Colonic mucosa (tissue), 4 donors: ENCODE measurements around the gene ARHGAP10. TPM values are rescaled to one million over a fixed set of nuclear protein-coding genes. Genes with fewer than 3 reads are reported as not detected.
"Not testable (repeated sequence)": the region's sequence is repeated elsewhere in the genome, so short reads cannot be mapped to it uniquely, and the experiment has no call there.

ENCODE experiments used
- DNase-seq: peaks from one replicate; pipeline ENCODE4 v3.0.0-alpha.2; 2020
- H3K27ac ChIP-seq: fragments of 200-600 bp; one replicate; pipeline ENCODE4 v1.8.0; 2021
- H3K27me3 ChIP-seq: fragments of 200-600 bp; one replicate; pipeline ENCODE4 v1.8.0; 2021
- H3K36me3 ChIP-seq: fragments of 200-600 bp; one replicate; pipeline ENCODE4 v1.8.0; 2021
- H3K4me1 ChIP-seq: fragments of 200-600 bp; one replicate; pipeline ENCODE4 v1.8.0; 2021; ENCODE audit warnings: mild to moderate bottlenecking
- H3K4me3 ChIP-seq: fragments of 200-600 bp; one replicate; pipeline ENCODE4 v1.8.0; 2021
- H3K9ac ChIP-seq, 2 donors: one replicate each; pipeline ENCODE4 v1.7.0; 2013; ENCODE audit warnings: control low read depth in 2 of 2, low read depth in 2 of 2, low read length in 2 of 2
- H3K9me3 ChIP-seq: fragments of 200-600 bp; one replicate; pipeline ENCODE4 v1.8.0; 2021
- CTCF ChIP-seq: fragments of 200-600 bp; IDR thresholded peaks from one replicate; pipeline ENCODE4 v1.8.0; 2022; ENCODE audit warnings: antibody characterized with exemption, mild to moderate bottlenecking
- intact Hi-C: fragments of 100-400 bp; cut with DNase I; formaldehyde crosslinking; loops from one replicate; pipeline ENCODE4 v1.14.1; 2022
- total RNA-seq, 2 donors: library from RNA; stranded (reverse); fragmentation: NEBNext Ultra II Directional in 1 of 2; extraction: Animal tissue kit (Norgen Biotek cat#: 25700) in 1 of 2; gene quantifications; one replicate each; pipeline ENCODE4 v1.2.1, GENCODE V29; 2021
- donor health status: healthy.
- donor health status: DM: no; HTN: no; CAD: no.
- donor health status: DM: no; HTN: no; CAD: no.

The ARHGAP10 gene
- total RNA-seq, 2 donors from 2014 or later = 4.4 to 7.1 TPM

GRCh38 chr4:147794787-147795413 is 63.0 kb downstream of the ARHGAP10 start:
- no peak overlapping the region for H3K4me3 ChIP-seq
- no peak for TF ChIP-seq CTCF
- H3K9ac ChIP-seq = no peak overlapping the region
- no peak overlapping the region for H3K27ac ChIP-seq
- no peaks in the 10 kb centered on the region for H3K4me1 ChIP-seq
- no peaks in the 10 kb centered on the region for H3K9me3 ChIP-seq
- intact Hi-C loops = no loop called here
- H3K27me3 ChIP-seq = no peaks in the 10 kb centered on the region
- DNase-seq = no peak
- H3K36me3 ChIP-seq = no peaks in the 10 kb centered on the region

GRCh38 chr4:147799057-147799456 is 67.2 kb downstream of the ARHGAP10 start:
- H3K27me3 ChIP-seq, H3K4me1 ChIP-seq, DNase-seq, H3K27ac ChIP-seq, H3K9ac ChIP-seq, H3K9me3 ChIP-seq, H3K4me3 ChIP-seq, intact Hi-C loops, H3K36me3 ChIP-seq: not testable (repeated sequence)

GRCh38 chr4:147799986-147800555 is 68.2 kb downstream of the ARHGAP10 start:
- Histone ChIP-seq H3K27ac (no peak overlapping the region), H3K27me3 (no peaks in the 10 kb centered on the region), H3K4me1 (no peaks in the 10 kb centered on the region), H3K36me3 (no peaks in the 10 kb centered on the region), H3K4me3 (no peak overlapping the region), H3K9ac (no peak overlapping the region), H3K9me3 (no peaks in the 10 kb centered on the region)
- no peak for DNase-seq
- TF ChIP-seq CTCF = no peak
- intact Hi-C loops = no loop called here

- DNase-seq = no peak
- TF ChIP-seq CTCF = no peak
- Histone ChIP-seq H3K27ac (no peak overlapping the region), H3K9me3 (no peaks in the 10 kb centered on the region), H3K36me3 (no peaks in the 10 kb centered on the region), H3K9ac (no peak overlapping the region), H3K27me3 (no peaks in the 10 kb centered on the region), H3K4me3 (no peak overlapping the region), H3K4me1 (no peaks in the 10 kb centered on the region)
- intact Hi-C loops = no loop called here
Observed at GRCh38 chr4:147801820-147802219, 69.9 kb downstream of the ARHGAP10 start.

- Histone ChIP-seq H3K27ac (no peak overlapping the region), H3K4me3 (no peak overlapping the region), H3K4me1 (no peaks in the 10 kb centered on the region), H3K9ac (no peak overlapping the region), H3K9me3 (no peaks in the 10 kb centered on the region), H3K36me3 (no peaks in the 10 kb centered on the region), H3K27me3 (no peaks in the 10 kb centered on the region)
- intact Hi-C loops = no loop called here
- DNase-seq = no peak
- TF ChIP-seq CTCF = no peak
Observed at GRCh38 chr4:147802346-147802745, 70.5 kb downstream of the ARHGAP10 start.

- H3K27me3 ChIP-seq = no peaks in the 10 kb centered on the region
- H3K27ac ChIP-seq = no peak overlapping the region
- no peaks in the 10 kb centered on the region for H3K9me3 ChIP-seq
- intact Hi-C loops = no loop called here
- TF ChIP-seq CTCF = no peak
- H3K9ac ChIP-seq = no peak overlapping the region
- no peaks in the 10 kb centered on the region for H3K36me3 ChIP-seq
- H3K4me3 ChIP-seq = no peak overlapping the region
- no peak for DNase-seq
- no peaks in the 10 kb centered on the region for H3K4me1 ChIP-seq
Observed at GRCh38 chr4:147805946-147806345, 74.1 kb downstream of the ARHGAP10 start.
